Measurements from ENCODE around the gene ZNF148.

ZNF148 gene

DNA sequence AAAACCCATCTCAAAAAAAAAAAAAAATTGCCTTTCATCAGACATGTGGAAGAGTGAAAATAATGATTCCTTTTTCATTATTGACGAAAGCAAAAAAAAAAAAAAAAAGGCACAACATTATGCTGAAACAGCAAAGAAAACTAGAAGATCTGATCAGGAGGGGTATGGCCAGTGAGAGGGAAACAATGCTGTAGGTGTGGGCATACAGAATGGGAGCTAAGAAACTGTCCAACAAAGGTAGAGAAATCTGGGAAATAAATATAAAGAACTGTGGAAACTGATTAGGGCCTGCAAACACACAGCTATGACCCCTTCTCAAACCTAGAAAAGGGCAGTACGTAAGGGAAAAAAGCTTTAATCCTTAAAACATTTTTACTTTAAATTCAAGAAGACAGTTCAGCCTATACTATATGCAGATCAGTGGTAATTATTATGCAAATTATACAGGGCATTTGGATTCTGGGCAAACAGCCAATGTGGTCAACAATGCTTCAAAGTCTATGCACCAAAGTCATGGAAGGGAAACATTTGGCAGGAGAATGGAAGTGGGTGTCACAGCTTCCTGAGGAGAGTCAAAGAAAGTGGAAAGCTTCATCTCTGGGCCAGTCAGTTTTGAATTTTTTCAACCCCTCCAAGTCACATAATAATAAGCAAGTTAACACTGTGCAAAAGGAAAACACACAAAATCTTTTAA, 94.3 kb downstream of the ZNF148 start:
- DNase-seq: no peak

DNA sequence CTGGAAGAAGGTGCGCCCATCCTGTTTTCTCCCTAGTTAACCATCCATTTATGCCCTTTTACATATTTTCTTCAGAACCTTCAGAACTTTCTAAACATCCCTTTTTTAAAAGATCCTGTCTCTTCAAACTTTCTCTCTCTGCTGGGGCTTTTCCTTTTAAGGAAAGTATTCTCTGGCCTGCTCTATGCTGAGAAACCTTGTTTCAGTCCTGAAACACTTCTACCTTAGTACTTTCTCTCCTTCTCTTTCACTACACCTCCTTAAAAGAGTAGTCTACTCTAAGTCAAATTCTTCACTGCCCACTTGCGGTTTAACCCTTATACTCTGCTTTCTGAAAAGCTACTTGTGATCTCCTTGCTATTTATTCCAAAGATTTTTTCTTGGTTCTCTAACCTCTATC, 97.0 kb downstream of the ZNF148 start:
- no peak for DNase-seq

DNA sequence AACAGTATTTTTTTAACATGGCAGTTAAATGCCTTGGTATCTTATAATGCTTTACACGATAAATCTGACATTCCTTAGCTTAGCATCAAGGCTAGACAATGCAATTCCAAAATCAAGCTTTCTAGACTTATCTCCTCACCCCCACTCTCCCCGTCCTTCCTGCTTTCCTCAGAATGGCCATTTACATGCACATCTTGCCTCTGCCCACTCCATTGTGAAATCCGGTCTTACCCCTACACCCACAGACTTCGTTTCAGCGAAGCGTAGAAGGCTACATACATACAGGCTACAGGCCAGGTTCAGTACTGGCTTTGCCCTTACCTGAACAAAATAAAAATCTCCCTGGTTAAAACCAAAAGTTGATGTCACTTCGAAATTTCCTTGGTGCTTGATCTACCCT, 104.0 kb downstream of the ZNF148 start:
- no peak for DNase-seq

DNA sequence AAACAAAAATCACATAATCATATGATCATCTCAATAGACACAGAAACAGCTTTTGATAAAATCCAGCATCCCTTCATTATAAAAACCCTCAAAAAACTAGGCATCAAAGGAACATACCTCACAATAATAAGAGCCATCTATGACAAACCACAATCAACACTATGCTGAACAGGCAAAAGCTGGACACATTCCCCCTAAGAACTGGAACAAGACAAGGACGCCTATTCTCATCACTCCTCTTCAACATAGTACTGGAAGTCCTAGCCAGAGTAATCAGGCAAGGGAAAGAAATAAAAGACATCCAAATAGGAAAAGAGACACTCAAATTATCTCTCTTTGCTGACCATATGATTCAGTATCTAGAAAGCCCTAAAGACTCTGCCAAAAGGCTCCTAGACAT, 107.7 kb downstream of the ZNF148 start:
- DNase-seq: no peak

DNA sequence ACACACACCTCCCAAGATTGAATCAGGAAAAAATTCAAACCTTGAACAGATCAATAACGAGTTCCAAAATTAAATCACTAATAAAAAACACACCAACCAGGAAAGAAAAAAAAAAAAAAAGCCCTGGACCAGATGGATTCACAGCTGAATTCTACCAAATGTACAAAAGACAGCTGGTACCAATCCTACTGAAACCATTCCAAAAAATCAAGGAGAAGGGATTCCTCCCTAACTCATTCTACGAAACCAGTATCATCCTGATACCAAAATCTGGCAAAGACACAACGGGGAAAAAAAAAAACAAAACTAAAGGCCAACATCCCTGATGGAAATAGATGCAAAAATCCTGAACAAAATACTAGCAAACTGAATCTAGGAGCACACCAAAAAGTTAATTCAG, 108.2 kb downstream of the ZNF148 start:
- no peak for DNase-seq

DNA sequence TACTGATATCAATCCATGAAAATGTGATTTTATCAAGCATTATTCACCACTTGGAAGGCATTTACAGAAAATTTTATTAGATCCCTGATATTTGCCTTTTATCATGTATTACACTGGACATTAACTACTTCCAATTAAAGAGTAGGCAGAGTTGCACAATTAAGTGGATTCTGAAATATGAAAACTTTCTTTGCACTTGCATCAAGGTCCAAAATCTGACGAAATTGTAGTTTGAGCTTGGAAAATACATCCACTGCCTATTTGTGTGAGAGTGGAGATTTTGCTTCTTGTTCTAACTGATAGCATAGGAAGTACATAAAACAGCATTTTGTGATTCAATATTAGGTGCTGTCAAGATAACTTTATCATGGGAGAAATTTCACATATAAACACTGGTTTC, 113.0 kb downstream of the ZNF148 start:
- no peak for DNase-seq

DNA sequence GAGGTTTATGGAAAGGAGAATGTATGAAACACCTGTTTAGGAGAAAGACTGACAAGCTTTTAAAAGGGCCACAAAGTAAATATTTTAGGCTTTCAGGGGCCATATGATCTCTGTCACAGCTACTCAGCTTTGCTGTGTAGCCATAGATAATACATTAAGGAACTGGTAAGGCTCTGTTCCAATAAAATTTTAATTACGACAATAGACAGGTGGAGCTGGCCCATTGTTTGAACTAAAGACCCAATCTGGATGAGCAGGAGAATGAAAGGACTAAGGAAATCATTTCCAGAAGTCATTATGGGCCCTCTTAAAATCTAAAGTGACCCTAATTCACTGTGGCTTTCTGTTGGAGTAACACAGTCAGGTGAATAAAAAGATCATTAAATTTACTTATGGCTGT, 114.1 kb downstream of the ZNF148 start:
- no peak for DNase-seq

DNA sequence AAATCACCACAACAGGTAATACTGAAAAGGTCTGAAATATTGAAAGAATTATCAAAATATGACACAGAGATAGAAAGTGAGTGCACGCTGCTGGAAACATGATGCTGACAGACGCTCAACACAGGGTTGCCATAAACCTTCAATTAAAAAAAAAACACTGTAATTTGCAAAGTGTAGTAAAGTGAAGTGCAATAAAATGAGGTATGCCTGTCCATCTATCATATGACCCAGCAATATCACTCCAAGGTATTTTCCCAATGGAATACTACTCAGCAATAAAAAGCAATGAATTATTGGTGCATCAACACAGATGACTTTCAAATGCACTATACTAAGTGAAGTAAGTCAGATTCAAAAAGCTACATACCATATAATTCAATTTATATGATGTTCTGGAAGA, 115.0 kb downstream of the ZNF148 start:
- DNase-seq: no peak

DNA sequence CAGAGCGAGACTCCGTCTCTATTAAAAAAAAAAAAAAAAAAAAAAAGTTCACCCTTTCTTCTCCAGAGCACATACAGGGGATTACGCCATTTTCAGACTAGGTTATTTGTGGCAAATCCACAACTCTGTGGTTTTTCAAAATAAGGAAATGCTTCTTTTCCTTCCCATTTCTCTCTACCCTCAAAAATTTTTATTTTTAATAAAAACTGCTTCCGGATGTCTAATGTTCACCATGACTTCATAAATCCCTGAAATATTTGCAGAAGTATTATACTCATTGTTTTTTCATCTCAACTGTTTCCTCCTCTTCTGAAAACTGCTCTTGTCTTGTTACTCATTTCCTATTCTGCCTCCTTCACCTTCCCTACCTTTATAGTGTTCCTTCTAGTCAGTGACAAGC, 117.6 kb downstream of the ZNF148 start:
- DNase-seq: no peak

DNA sequence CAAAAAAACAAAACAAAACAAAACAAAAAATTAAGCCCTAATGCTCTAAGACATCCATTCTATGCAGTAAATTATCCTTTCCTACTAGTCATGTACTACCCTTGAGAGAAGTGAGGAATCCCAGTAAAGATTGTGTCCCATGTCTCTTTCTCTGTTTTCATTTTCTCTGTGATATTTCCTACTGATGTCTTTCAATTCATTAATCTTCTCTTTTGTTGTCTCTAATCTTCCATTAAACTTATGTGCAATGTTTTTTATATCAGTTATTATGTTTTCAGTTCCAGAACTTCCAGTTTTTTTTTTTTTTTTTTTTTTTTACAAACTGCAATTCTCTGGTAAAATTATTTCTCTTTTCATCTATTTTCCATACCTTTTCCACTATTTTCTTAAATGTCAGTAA, 118.5 kb downstream of the ZNF148 start:
- DNase-seq: no peak

DNA sequence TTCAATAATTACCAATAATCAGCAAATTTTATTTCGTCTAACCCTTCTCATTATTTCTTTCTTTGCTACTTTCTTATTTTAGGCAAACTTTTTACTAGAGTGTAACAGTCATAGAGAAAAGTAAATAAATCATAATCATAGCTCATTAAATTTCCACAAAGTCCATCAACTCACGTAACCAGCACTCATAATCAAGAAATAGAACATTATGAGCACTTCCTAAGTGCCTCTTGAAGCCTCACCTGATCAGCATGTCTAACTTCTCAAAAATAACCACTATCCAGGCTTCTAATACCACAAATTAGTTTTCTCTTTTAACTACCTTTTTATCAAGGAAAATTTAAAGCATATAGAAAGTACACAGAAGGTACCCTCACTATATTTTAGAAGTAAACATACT, 124.2 kb downstream of the ZNF148 start:
- DNase-seq: no peak

DNA sequence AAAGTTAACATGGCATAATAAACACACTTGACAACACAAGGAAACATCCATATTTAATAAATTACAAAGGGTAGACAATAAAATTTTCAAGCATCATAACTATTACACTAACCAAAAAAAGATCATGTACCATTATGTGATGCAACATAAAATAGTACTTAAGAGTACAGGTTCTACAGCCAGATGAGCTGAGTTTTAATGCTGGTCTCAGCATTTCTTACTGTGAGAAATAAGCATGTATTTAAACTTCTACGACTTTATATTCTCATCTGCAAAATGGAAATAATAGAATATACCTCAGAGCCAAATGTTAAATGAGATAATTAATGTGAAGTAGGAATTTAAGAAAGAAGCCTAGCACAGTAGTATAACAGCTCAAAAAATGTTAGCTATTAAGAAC, 128.9 kb downstream of the ZNF148 start:
- DNase-seq: no peak

DNA sequence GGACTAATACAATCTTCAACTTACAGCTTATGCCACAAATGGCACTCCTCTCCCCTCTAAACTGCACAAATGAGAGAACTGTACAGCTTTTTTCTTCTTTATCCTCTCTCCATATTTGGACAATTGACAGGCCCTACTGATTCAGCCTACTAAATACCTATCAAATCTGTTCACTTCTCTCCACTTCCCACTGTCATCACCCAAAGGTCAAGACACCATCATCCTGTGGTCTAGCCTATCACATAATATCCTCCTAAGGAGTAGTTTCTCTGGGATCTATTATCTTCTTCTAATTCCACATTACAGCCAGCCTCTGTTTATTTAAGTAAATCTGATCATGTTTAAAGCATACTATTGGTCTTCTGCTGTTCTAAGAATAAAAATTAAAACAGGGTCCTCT, 129.6 kb downstream of the ZNF148 start:
- no peak for DNase-seq

DNA sequence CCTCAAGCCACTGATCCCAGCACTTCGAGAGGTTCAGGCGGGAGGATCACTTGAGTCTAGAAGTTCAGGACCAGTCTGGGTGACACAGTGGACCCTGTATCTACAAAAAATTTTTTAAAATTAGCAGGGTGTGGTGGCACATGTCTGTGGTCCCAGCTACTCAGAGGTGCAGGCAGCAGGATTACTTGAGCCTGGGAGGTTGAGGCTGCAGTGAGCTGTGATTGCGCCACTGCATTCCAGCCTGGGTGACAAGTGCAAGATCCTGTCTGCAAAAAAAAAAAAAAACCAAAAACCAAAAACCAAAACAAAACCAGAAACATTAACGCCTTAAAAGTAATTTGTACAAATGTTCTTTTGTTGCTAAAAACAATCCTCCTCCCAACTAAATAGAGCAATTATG, 134.6 kb downstream of the ZNF148 start:
- no peak for DNase-seq

DNA sequence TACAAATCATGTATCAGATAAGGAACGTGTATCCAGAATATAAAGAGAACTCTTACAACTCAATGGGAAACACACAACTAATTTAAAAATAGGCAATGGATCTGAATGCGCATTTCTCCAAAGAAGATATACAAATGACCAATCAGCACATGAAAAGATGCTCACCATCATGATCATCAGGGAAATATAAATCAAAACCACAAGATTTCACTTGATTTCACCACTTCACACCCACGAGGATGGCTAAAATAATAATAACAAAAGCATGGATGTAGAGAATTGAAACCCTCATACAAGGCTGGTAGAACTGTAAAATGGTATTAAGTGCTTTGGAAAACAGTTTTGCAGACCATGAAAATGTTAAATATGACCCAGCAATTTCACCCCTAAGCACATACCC, 135.9 kb downstream of the ZNF148 start:
- no peak for DNase-seq

DNA sequence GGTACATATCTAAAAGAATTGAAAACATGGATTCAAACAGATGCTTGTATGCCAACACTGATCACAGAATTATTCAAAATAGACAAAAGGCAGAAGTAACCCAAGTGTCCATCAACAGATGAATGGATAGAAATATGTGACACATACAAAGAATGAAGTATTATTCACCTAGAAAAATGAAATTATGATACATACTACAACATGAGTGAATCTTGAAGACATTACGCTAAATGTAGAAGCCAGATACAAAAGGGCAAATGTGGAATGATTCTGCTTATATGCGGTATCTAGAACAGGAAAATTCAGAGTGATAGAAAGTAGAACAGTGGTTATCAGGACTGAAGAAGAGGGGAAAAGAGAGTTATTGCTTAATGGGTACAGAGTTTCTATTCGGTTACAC, 136.4 kb downstream of the ZNF148 start:
- no peak for DNase-seq

DNA sequence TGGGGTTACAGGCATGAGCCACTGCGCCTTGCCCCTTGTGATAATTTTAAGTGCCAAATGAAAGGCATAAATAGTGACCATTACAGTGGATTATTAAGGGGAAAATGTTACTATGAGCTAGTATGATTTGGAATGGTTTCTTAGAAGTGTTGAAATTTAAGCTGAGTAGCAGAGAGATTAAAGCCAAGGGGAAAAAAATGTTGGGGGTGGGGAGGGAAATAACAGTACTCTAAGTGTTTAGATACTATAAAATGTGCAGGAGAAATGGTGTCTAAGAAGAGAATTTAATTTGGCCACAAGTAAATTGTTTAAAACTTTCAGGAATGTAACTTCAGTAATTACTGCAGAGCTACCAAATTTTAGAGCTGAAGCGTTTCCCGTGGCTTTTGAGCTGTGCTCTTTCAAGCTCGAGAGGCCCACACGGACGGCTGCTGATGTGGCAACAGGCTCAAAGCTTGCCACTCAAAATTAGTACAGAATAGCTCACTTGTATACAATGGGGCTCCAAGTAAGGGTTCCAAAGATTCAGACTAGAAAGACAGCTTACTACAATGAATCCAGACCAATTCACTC, 138.7 kb downstream of the ZNF148 start:
- no peak for DNase-seq

DNA sequence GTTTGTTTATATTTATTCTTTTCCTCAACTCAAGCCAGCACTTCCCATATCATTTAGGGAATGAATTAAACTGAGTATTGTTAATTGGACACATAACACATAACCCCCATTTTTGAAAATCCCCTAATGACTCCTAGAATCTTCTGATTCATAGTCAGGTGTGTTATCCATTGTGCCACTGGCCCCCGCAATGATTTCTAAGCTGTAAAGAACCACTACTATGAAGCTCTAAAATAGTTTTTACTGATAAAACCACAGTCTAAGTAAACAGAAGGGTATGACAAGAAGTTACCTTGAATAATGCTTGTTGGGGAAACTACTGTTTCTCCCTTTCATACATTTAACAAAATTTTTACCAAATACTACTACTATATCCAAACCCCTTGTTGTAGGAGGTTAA, 140.3 kb downstream of the ZNF148 start:
- DNase-seq: no peak

DNA sequence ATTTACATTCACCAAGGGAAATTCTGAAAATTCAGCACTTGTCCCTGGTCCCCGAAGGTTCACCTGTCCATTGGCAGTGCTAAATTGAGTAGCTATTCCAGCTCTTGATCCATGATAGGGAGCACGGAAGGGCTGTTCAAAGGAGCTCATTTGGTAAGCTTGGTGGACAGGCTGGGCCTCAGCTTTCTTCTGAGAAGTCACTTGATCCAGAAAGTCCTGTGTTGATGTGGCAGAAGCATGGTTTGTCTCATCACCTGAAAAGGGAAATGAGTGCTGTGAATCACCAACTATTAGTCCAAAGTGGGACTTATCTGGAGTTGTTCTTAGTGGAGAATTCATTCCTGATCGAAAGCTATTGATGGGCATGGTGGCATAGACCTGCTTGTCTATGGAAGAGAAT, 142.7 kb downstream of the ZNF148 start:
- DNase-seq: no peak

DNA sequence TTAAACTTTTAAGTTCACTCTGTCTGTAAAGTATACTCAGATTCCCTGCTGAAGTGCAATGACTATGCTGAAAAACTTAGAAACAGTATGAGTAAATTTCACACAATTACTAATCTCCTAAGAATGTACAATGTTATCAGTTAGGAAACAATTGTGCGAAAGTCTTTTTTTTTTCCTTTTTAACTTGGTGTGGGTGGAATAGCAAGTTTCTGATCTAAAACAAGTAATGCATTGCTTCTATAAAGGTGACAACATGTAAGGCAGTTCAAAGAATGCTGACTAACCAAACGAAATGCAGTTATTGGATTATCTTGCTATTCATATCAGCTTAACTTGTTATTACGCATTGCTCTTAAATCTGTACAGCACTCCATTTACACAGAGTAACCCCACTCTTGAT, 143.2 kb downstream of the ZNF148 start:
- DNase-seq: no peak

DNA sequence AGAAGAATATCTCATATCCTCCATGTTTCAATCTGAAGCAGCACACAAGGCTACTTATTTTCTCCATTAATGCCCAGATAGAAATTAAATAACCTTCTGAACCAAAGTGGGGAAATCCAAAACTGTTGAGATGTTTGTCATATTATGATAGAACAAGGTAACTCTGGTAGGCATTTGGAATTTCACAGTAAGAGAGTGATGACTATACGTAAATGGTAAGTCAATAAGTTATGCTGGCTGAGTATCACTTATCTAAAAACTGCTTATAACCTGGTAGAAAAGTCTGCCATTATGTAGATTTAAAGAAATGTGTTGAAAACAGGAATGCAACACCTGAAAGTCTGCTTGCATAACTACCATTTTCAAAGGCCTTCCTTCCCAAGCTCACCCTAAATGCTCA, 145.4 kb downstream of the ZNF148 start:
- no peak for DNase-seq

DNA sequence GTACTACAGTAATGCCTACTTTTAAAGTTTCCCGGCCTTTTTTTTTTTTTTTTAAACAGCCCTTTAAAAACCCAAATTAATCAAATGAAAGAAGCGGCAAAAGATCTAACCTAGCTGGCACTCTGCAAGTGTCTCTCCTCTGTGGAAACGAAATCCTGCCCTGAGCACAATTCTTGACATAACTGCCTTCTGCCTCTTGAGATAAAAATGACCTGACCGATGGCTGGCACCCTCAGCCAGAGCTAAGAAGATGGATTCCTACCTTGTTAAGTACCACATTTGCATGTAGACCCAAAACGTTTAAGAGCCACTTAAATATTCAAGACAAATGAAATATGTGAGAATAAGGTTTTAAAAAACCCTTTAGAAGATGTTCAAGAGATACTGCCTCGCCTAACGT, 146.0 kb downstream of the ZNF148 start:
- DNase-seq: no peak

DNA sequence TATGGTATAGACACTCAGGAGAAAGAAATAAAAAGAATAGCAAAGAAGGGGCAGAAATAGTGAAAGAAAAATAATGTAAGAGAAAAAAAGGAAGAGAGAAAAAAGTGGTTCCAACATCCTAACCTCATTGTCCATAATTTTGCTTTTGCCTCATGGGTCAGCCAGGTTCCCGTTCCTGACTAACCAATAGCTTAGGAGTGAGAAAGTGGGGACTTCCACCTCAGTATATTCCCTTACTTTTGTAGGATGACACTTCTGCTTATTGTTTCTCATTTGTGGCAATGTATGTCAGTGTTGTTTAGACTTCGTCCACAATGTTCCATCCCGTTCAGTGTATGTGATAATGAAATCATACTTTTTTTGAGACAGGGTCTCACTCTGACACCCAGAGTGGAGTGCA, 153.3 kb downstream of the ZNF148 start:
- no peak for DNase-seq

DNA sequence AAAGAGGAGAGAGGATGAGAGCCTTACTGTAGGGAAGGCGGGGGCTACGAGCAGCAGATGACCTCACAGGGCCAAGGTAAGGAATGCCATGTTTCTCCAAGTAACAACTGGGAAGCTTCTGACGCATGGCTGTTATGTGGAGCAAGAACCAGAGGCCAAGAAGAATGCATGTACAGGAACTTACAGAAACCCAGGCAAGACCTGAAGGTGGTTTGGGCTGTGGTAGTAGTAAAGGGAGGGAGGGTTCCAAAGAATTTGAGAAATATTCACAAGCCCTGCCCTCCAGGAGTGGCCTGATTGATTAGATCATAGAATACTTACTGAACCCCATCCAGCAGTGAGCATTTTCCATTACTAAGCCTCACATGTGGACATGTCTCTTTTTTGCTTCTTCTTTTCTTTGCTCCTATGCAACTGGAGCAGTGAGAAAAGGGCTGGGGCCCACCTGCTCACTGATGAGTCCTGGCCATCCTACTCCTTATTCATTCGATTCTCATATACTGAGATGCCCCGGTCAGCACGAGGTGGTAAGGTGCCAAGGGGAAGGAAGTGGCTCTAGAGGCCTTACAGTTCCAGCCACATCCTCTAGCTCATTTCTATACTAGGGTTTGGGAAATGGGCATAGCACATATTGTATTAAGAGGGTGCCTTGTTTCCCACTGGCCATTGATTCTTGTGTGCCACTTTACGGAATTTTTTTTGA, 154.2 kb downstream of the ZNF148 start:
- DNase-seq: no peak

DNA sequence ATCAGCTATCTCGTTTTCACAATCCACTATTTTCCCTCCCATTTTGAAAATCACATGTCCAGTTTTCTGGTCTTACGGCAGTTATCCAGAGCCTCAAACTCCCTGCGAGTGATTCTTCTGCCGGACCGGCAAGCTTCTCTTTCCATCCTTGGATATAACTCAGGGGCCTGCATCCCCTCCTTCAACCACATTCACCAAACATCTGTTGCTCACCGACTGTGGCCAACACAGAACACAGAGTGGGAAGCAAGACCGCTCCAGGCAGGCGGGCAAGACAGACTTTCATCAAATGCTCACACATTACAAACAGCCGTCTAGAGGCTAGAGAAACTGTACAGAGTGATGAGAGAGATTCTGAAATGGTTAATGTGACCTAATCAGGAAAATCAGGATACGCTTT, 154.9 kb downstream of the ZNF148 start:
- DNase-seq: no peak
